Karpas-422 (cell line): ENCODE data around the gene PIP4K2A. TPM values are rescaled to one million over a fixed set of nuclear protein-coding genes. Genes with fewer than 3 reads are reported as not detected.

ENCODE experiments used
- DNase-seq: peaks from one replicate; pipeline ENCODE4 v3.0.0-alpha.2; 2015
- H2AFZ ChIP-seq: fragments of 200-600 bp; sonication (generic); 2 replicates; pipeline ENCODE4 v1.6.1; 2014; ENCODE audit warnings: antibody characterized with exemption, low read length, mixed read lengths
- H3K27ac ChIP-seq: fragments of 200-600 bp; sonication (generic); 2 replicates; pipeline ENCODE4 v1.5.1; 2014; ENCODE audit warnings: mild to moderate bottlenecking, low read length, moderate library complexity
- H3K27me3 ChIP-seq: fragments of 200-600 bp; sonication (generic); 2 replicates; pipeline ENCODE4 v1.6.1; 2014; ENCODE audit warnings: low read length, mixed read lengths
- H3K36me3 ChIP-seq: fragments of 200-600 bp; sonication (generic); 2 replicates; pipeline ENCODE4 v1.6.1; 2014; ENCODE audit warnings: low read length, mixed read lengths; ENCODE audit not compliant: insufficient read depth
- H3K4me1 ChIP-seq: fragments of 200-600 bp; sonication (generic); 2 replicates; pipeline ENCODE4 v1.6.1; 2014; ENCODE audit warnings: mild to moderate bottlenecking, low read length, mixed read lengths
- H3K4me2 ChIP-seq: fragments of 200-600 bp; sonication (generic); 2 replicates; pipeline ENCODE4 v1.6.1; 2014; ENCODE audit warnings: low read length, low read depth, mild to moderate bottlenecking; ENCODE audit not compliant: poor library complexity, severe bottlenecking
- H3K4me3 ChIP-seq: fragments of 200-600 bp; sonication (generic); 2 replicates; pipeline ENCODE4 v1.5.1; 2014; ENCODE audit warnings: mild to moderate bottlenecking, antibody characterized with exemption, low read length, mixed read lengths
- H3K79me2 ChIP-seq: fragments of 200-600 bp; sonication (generic); 2 replicates; pipeline ENCODE4 v1.6.1; 2014; ENCODE audit warnings: mild to moderate bottlenecking, low read length, mixed read lengths
- H3K9ac ChIP-seq: fragments of 200-600 bp; sonication (generic); 2 replicates; pipeline ENCODE4 v1.6.0; 2014; ENCODE audit warnings: low read length
- H3K9me2 ChIP-seq: fragments of 200-600 bp; sonication (generic), shearing (Covaris generic); replicated peaks from 2 replicates; pipeline ENCODE4 v1.6.0; 2014; ENCODE audit warnings: mild to moderate bottlenecking, low read length, moderate library complexity; ENCODE audit not compliant: insufficient read depth
- H3K9me3 ChIP-seq: fragments of 300-700, 200-600 bp; sonication (generic); 2 replicates; pipeline ENCODE4 v1.6.1; 2014; ENCODE audit warnings: low read length, mixed read lengths
- H4K20me1 ChIP-seq: fragments of 200-600 bp; sonication (generic); 2 replicates; pipeline ENCODE4 v1.6.1; 2014; ENCODE audit warnings: mild to moderate bottlenecking, antibody characterized with exemption, low read length, low read depth; ENCODE audit not compliant: insufficient read depth
- total RNA-seq: library from RNA; depleted of rRNA; stranded (reverse); fragments of >200 nt; shearing (Covaris generic); gene quantifications from 2 replicates; pipeline ENCODE4 v1.2.3, GENCODE V29; 2014; ENCODE audit warnings: low replicate concordance

The PIP4K2A gene
- total RNA-seq, 1 experiment from 2014 or later: 32.6 TPM

DNA sequence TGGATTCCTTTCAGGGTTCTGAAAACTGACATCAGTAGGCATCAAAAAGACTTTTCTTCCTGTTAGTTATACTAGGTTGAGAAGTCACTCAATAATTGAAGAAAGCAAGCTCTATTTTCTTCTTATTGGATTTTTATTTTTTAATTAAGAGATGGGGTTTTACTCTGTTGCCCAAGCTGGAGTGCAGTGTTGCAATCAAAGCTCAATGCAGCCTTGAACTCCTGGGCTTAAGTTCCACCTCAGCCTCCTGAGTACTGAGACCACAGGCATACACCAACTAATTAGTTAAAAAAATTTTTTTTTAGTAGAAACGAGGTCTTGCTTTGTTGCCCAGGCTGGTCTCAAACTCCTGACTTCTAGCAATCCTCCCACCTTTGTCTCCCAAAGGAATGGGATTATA is 28.0 kb downstream of the PIP4K2A start:
- no peaks in the 10 kb centered on the region for H3K4me1 ChIP-seq

DNA sequence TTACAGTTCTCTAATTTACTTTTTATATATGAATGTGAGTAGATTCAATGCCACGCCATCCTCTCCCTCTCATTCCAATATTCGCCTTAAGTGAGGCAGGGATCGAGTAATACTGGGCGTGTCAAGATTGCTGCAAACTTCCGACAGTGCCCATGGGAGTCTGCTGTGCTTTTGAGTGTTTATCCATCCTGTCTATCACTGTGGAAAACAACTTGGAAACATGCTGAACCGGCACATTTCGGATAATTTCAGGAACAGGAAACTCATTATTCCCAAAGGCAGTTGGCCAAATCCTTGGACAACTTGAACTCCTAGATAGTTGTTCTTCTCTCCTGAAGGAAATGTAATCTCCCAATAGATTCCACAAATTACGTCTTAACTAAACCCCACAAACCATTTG is 28.5 kb downstream of the PIP4K2A start:
- Histone ChIP-seq H3K4me1 (no peaks in the 10 kb centered on the region), H3K36me3 (no peaks in the 10 kb centered on the region), H2AFZ (no peak overlapping the region), H3K27me3 (no peaks in the 10 kb centered on the region), H3K4me2 (no peak overlapping the region), H3K27ac (no peak overlapping the region), H3K9me2 (no peaks in the 10 kb centered on the region), H3K4me3 (no peak overlapping the region), H4K20me1 (peaks cover 91% of the 10 kb centered on the region), H3K9me3 (no peaks in the 10 kb centered on the region), H3K9ac (no peak overlapping the region), H3K79me2 (0 out of 2 replicates have a peak, but pooled peaks cover 4% of the 10 kb centered on the region)
- no peak for DNase-seq

More for the DNA sequence above, 28.0 kb downstream of the PIP4K2A start:
- Histone ChIP-seq H3K27me3 (no peaks in the 10 kb centered on the region), H3K9me3 (no peaks in the 10 kb centered on the region), H2AFZ (no peak overlapping the region), H3K79me2 (0 out of 2 replicates have a peak, but pooled peaks cover 4% of the 10 kb centered on the region), H3K4me3 (no peak overlapping the region), H3K36me3 (no peaks in the 10 kb centered on the region), H3K4me2 (no peak overlapping the region), H4K20me1 (peaks cover 92% of the 10 kb centered on the region), H3K9me2 (no peaks in the 10 kb centered on the region), H3K27ac (no peak overlapping the region), H3K9ac (no peak overlapping the region)
- no peak for DNase-seq

DNA sequence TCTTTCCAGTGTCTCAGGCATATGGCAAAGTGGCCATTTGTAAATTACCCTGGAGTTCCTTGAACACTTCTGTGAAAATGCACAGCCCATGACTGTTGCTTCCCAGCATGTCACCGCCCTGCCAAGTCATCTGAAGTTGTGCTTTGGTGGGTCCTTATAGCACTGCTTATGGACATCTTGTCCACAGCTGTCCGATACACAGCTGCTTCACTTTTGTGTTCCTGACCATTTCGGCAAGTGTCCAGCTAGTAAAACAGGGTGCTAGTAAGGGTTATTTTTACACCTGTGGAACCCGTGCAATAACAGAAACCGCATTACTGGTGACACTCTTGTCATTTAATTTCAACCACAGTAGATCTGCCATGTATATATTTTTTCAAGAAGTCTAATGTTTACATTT is 29.7 kb downstream of the PIP4K2A start:
- H4K20me1 ChIP-seq: peaks cover 86% of the 10 kb centered on the region
- H3K27ac ChIP-seq: no peak overlapping the region
- H3K9ac ChIP-seq: no peak overlapping the region
- no peaks in the 10 kb centered on the region for H3K9me3 ChIP-seq
- H3K36me3 ChIP-seq: no peaks in the 10 kb centered on the region
- no peak for DNase-seq
- no peaks in the 10 kb centered on the region for H3K27me3 ChIP-seq
- no peaks in the 10 kb centered on the region for H3K9me2 ChIP-seq
- H2AFZ ChIP-seq: no peak overlapping the region
- H3K4me1 ChIP-seq: no peaks in the 10 kb centered on the region
- H3K4me3 ChIP-seq: no peak overlapping the region
- H3K79me2 ChIP-seq: 0 out of 2 replicates have a peak, but pooled peaks cover 4% of the 10 kb centered on the region
- no peak overlapping the region for H3K4me2 ChIP-seq

DNA sequence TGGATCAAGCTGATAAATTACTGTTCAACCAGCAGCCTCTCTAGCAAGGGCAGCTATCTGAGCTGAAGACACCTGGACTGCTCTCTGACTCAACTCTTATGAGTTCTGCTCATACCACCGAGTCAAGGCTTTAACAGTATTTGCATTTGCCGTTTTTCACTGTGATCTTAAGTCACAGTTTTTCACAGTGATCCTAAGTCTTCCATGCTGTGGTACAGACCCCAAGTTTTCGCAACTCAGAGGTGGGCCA is 31.3 kb downstream of the PIP4K2A start:
- Histone ChIP-seq H3K27ac (no peak overlapping the region), H3K27me3 (no peaks in the 10 kb centered on the region), H3K4me2 (no peak overlapping the region), H3K4me1 (no peaks in the 10 kb centered on the region), H2AFZ (no peak overlapping the region), H4K20me1 (peaks cover 81% of the 10 kb centered on the region), H3K9me3 (no peaks in the 10 kb centered on the region), H3K79me2 (no peaks in the 10 kb centered on the region), H3K9ac (no peak overlapping the region), H3K9me2 (no peaks in the 10 kb centered on the region), H3K36me3 (no peaks in the 10 kb centered on the region), H3K4me3 (no peak overlapping the region)
- DNase-seq: no peak

DNA sequence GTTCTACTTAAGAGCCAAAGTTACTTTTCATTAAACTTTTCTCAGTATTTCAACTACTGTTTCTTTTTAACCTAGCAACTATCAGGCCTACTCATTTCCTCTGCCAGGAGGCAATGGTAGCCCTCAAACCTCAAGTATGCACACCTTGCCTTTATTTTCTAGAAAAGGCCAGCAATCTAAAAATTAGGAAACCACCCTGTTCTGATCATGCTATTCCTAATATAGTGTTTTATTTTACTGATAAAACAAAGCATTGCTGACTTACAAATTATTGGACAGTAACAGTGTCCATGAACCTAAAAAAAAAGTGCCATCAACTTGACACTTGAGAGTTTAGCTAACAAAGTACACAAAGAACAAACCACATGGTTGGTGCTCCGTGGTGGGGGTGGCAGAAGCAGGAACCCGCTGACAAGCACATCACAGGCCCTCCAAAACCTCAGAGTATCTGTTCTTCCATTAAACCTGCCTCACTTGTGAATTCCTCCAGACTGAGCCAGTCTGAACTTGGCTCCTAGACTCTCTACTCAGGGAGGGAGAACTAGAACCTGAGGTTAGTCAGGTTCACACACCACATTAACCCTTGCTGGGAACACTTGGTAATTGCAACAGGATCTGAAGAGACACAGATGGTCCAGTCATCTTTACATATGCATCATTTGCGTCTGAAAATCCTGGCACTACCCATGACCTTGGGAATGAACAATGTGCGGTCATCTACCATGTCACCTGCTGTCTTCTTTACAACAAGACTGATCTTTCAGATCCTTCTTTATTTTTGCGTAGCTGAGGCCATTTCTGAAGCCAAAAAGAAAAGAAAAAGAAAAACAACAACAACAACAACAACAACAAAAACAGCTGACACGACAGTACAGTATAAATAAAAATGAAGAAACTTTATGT is 31.9 kb downstream of the PIP4K2A start:
- Histone ChIP-seq H3K4me2 (no peak overlapping the region), H3K9ac (no peak overlapping the region), H2AFZ (no peak overlapping the region), H3K79me2 (no peaks in the 10 kb centered on the region), H3K4me3 (no peak overlapping the region), H3K9me2 (no peaks in the 10 kb centered on the region), H3K4me1 (no peaks in the 10 kb centered on the region), H3K27me3 (no peaks in the 10 kb centered on the region), H3K36me3 (no peaks in the 10 kb centered on the region), H3K27ac (no peak overlapping the region), H3K9me3 (no peaks in the 10 kb centered on the region), H4K20me1 (peaks cover 79% of the 10 kb centered on the region)
- DNase-seq: no peak

DNA sequence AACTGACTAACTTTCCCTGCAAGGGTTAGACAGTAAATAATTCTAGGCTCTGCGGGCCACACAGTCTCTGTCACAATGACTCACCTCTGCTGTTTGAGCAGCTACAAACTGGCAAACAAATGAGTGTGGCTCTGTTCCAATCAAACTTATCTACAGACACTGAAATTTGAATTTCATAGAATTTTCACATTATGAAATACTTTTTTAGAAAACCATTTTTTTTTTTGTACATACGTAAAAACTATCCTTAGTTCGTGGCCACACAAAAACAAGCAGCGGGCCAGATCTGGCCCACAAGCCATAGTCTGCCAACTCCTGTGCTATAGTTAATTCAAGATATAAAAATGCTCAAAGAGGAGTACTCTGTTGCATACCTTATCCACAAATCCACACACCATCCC is 32.6 kb downstream of the PIP4K2A start:
- no peaks in the 10 kb centered on the region for H3K9me2 ChIP-seq
- H3K4me2 ChIP-seq: no peak overlapping the region
- no peaks in the 10 kb centered on the region; the same call in 1 of the 2 replicates for H3K4me1 ChIP-seq
- no peak overlapping the region for H3K4me3 ChIP-seq
- peaks cover 79% of the 10 kb centered on the region for H4K20me1 ChIP-seq
- H3K27me3 ChIP-seq: no peaks in the 10 kb centered on the region
- no peaks in the 10 kb centered on the region for H3K9me3 ChIP-seq
- no peak overlapping the region for H2AFZ ChIP-seq
- H3K79me2 ChIP-seq: no peaks in the 10 kb centered on the region
- H3K27ac ChIP-seq: no peak overlapping the region
- no peaks in the 10 kb centered on the region for H3K36me3 ChIP-seq
- no peak for DNase-seq
- no peak overlapping the region for H3K9ac ChIP-seq

DNA sequence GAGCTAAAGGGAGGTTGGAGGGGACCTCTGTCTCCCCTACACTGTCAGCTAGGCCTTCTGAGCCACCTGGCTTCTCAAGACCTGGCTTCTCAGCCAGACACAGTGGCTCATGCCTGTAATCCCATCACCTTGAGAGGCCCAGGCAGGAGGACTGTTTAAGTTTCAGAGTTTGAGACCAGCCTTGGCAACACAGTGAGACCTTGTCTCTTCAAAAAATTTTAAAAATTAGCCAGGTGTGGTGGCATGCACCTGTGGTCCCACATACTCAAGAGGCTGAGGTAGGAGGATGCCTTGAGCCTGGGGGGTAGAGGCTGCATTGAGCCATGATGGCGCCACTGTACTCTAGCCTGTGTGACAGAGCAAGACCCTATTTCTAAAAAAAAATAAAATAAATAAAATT is 33.1 kb downstream of the PIP4K2A start:
- H3K9me3 ChIP-seq: no peaks in the 10 kb centered on the region
- no peak for DNase-seq
- H3K4me2 ChIP-seq: no peak overlapping the region
- H3K9ac ChIP-seq: no peak overlapping the region
- no peak overlapping the region for H3K27ac ChIP-seq
- no peak overlapping the region for H3K4me3 ChIP-seq
- no peaks in the 10 kb centered on the region for H3K36me3 ChIP-seq
- no peaks in the 10 kb centered on the region for H3K79me2 ChIP-seq
- no peaks in the 10 kb centered on the region for H3K9me2 ChIP-seq
- H2AFZ ChIP-seq: no peak overlapping the region
- no peaks in the 10 kb centered on the region; the same call in 1 of the 2 replicates for H3K4me1 ChIP-seq
- H3K27me3 ChIP-seq: no peaks in the 10 kb centered on the region
- peaks cover 79% of the 10 kb centered on the region for H4K20me1 ChIP-seq

DNA sequence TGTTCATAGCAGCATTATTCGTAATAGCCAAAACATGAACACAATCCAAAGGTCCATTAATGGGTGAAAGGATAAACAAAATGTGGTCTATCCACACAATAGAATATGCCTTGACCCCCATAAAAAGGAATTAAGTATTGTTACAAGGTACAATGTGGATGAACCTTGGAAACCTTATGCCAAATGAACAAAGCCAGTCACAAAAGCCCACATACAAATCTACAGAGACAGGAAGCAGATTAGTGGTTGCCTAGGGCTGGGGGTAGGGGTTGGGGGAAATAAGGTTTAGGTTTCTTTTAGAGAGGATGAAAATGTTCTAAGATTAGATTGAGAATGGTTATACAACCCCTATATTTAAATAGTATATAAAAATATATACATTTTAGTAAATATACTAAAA is 34.8 kb downstream of the PIP4K2A start:
- no peak overlapping the region for H3K27ac ChIP-seq

More for the DNA sequence above, 34.8 kb downstream of the PIP4K2A start:
- Histone ChIP-seq H3K4me2 (no peak overlapping the region), H3K4me3 (no peak overlapping the region), H3K79me2 (no peaks in the 10 kb centered on the region), H3K36me3 (no peaks in the 10 kb centered on the region), H3K4me1 (no peaks in the 10 kb centered on the region; the same call in 1 of the 2 replicates), H3K9ac (no peak overlapping the region), H2AFZ (no peak overlapping the region), H3K9me2 (no peaks in the 10 kb centered on the region), H3K27me3 (no peaks in the 10 kb centered on the region), H3K9me3 (no peaks in the 10 kb centered on the region), H4K20me1 (peaks cover 73% of the 10 kb centered on the region)
- no peak for DNase-seq
